ENCODE measurements around the gene HCRT.
"Not testable (repeated sequence)": the region's sequence is repeated elsewhere in the genome, so short reads cannot be mapped to it uniquely, and the experiment has no call there.

Gene HCRT

DNA sequence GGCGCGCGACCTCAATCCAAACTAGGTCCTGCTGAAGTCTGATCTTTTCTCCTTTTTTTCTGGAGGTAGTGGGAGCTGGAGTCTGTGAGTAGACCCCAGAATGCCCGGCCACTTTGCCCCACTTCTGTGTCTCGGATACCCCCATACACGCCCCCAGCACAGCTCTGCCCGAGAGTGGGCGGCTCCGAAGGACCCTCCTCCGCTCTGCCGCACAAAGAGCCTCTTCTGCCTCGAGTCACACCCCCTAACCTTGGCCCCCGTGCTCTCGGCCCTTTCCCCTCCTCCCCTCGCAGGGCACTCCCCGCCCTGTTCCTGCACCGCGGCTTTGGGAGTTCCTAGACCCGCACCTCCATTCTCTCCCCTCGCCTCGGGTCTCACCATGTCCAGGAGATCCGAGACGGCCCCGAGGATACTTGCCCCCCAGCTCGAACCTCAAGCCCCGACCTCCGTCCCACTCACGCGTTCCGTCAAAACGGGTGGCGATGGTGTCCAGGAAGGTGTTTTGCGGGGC is 4.8 kb downstream of the HCRT start:
- DNase-seq (ENCODE audit: low spot score) = no peak

- peak; percentile 67 for DNase-seq (ENCODE audit: low spot score)
Observed at GRCh38 chr17:42179911-42180410, 5.3 kb downstream of the HCRT start.

DNA sequence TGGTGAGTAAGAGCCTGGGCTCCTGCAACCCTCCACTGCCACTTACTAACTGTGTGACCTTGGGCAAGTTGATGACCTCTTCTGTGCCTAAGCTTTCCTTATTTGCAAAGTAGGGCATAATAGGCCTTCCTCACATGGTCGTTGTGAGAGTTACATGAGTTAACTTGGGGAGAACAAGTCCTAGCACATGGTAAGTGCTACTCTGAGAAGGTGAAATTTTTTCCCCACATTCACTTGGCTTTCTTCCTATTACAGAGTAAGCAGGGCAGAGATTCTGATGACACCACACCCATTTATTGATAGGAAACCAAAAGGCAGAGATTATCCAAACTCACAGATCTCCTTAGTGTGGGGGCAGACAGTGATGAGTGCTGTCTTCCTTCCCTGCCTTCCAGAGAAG is 5.9 kb downstream of the HCRT start:
- DNase-seq (ENCODE audit: low spot score) = no peak

DNA sequence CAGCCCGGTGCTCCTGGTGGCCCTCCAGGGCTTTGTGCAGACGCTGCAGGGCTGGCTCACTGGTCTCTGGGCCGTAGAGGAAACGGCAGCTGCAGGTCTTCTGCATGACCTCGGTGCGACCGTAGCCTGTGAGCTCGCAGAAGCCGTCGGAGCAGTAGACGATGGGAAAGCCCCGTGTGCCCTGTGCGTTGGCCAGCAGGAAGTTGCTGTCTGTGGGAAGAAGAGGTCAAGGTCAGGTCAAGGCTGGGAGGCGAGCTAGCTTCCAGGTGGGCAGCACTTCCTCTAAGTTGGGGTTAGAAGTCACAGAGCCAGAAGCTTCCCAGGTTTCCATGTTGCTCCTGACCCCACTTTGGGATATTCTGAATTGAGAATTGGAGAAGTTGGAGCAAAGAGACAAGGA is 6.4 kb downstream of the HCRT start:
- DNase-seq (ENCODE audit: low spot score) = no peak

GRCh38 chr17:42177684-42178083 is 7.6 kb downstream of the HCRT start:
- no peak for DNase-seq (ENCODE audit: low spot score)

DNA sequence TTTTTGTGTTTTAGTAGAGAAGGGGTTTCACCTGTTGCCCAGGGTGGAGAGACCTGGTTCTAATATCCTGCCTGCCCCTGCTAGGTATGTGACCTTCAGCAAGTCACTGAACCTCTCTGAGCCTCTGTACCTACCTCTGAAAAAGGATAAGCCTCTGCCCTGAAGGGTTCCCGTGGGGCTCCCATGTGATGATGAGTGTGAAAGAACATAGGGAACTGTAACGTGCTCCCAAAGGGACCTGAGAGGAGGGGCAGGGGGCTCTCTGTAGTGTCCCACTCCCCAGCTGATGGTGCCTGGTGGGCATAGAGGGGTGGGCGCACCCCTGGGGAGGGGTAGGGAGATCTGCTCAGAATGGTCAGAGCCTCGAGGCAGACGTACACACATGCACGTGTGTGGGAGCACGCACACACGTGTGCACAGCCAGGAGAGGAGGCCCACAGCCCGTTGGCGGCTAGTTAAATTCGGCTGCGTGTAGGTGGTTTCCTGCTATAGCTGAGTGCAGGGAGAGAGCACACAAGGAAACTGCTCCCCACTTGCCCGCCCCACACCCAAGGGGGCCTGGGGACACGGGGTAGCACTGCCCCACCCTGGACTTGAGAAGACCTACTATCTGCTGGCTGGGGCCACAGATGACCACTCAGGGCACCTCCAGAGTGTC is 11.0 kb downstream of the HCRT start:
- DNase-seq (ENCODE audit: low spot score) = no peak

DNA sequence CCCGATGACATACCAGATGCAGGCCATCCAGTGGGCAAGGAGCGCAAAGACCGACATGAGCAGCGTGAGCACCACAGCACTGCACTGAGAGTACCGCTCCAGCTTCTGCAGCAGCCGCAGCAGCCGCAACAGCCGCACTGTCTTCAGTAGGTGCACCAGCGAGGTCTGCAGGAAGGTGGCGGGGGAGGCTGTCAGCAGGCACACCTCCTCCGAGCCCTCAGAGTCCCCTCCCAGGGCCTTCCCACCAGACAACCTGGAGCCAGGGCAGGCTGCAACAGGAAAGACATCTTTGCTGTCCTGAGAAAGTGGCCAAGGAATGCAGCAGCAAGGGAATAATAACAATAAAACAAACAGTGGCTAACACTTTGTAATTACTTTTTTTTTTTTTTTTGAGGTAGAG is 13.4 kb downstream of the HCRT start:
- no peak for DNase-seq (ENCODE audit: low spot score)

DNA sequence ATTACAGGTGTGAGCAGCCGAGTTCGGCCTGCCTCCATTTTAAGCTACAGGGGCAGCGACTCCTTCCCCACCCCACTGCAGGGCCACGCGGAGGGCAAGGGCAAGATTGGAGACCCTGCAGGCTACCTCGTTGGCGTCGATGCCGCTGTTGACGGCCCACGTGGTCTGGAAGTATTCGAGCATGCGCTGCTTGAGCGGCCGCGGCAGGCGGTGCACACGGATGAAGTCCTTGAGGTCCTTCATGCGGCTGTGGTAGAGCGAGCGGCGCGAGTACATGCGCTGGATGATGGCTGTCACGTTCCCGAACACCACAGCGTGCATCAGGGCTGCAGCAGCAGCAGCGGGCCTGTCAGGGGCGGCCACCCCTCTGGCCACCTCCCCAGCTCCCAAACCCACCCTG is 15.9 kb downstream of the HCRT start:
- DNase-seq (ENCODE audit: low spot score) = no peak

- no peak for DNase-seq (ENCODE audit: low spot score)
Observed at GRCh38 chr17:42167807-42168206, 17.4 kb downstream of the HCRT start.

- DNase-seq (ENCODE audit: low spot score) = no peak
Observed at GRCh38 chr17:42166196-42166763, 19.0 kb downstream of the HCRT start.

DNA sequence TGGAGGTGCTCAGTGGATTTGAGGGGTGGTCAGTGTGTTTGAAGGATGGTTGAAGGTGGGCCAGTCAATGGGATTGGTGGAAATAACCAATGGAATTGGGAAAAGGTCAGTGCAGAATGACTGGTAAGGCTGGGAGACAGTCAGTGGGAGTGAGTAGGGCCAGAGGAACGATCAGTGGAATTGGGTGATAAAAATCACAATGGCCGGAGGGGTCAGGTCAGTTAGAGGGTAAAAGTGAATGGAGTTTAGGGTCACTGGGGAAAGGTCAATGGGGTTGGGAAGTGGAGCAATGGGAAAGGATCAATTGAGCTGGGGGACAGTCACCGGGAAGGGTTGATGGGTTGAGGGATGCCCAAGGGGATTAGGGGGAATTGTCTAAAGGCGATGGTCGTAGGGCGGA is 19.5 kb downstream of the HCRT start:
- no peak for DNase-seq (ENCODE audit: low spot score)

- DNase-seq (ENCODE audit: low spot score) = no peak
Observed at GRCh38 chr17:42163696-42164407, 21.4 kb downstream of the HCRT start.

DNA sequence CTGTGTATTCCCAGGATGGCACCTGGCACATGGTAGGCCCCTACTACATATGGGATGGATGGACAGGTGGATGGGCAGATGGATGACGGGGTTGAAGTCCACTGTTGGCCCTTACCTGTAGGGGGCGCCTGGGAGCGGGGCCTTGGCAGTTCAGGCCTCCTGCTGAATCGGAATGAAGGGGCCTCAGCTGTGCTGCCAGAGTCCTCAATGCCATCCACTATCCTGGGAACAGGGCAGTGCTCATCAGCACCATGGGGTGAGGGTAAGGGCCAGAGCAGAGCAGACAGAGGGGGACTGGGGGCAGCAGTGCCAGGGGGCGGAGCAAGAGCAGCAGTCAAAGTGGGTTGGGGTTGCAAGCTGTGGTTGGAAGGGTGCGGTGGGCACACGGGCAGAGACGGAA is 22.1 kb downstream of the HCRT start:
- DNase-seq (ENCODE audit: low spot score) = no peak

GRCh38 chr17:42160531-42160910 is 24.7 kb downstream of the HCRT start:
- DNase-seq (ENCODE audit: low spot score) = no peak

GRCh38 chr17:42159796-42160530 is 25.3 kb downstream of the HCRT start:
- DNase-seq (ENCODE audit: low spot score) = no peak

GRCh38 chr17:42155614-42156045 is 29.6 kb downstream of the HCRT start:
- DNase-seq (ENCODE audit: low spot score) = no peak

GRCh38 chr17:42153919-42154742 is 31.1 kb downstream of the HCRT start:
- no peak for DNase-seq (ENCODE audit: low spot score)

- DNase-seq (ENCODE audit: low spot score) = no peak
Observed at GRCh38 chr17:42146911-42147607, 38.2 kb downstream of the HCRT start.

DNA sequence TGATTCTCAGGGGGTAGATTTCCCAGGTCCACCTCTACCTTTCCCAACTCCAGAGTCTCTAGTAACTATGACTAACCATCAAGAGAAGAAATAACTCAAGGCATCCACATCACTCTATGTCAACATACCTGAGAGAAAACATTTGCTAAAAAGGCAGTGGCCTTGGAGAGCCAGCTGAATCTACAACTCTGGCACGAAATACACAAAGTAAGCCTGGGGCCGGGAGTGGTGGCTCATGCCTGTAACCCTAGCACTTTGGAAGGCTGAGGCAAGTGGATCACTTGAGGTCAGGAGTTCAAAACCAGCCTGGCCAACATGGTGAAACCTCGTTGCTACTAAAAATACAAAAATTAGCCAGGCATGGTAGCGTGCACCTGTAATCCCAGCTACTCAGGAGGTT is 42.1 kb downstream of the HCRT start:
- not testable (repeated sequence) for DNase-seq (ENCODE audit: low spot score)

DNA sequence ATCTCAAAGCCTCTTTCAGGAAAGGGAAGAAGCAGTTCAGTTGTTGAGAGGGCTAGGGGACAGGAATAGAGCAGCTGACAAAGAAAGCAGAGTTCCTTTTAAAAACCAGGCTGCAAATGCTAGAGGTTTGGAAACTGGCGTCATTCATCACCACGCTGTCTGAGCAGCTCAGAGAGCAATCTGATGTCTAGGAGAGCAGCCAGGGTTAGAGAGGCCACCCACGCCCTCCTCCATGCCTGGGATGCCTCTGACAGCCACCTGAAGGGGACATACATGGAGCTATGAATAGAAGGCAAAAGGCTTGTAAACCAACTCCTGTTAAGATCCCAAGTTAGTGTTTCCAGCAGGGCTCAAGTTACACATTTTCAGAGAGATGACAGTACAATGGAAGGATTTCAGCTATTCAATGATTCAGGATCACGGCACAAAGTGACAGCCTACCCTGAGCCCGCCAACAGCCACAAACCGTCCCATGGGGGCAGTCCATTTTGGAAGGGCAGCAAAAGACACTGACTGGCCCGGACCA is 42.8 kb downstream of the HCRT start:
- DNase-seq (ENCODE audit: low spot score) = no peak
